HCT116 (cell line): ENCODE results near the gene ITGA2B. TPM values are rescaled to one million over a fixed set of nuclear protein-coding genes. Genes with fewer than 3 reads are reported as not detected.
"Not testable (repeated sequence)": the region's sequence is repeated elsewhere in the genome, so short reads cannot be mapped to it uniquely, and the experiment has no call there.

Experiments
- ATAC-seq: fragments of 200-7000 bp; cut with Tn5 transposase; 2 replicates; pipeline ENCODE4 v1.9.1; 2020; ENCODE audit warnings: mild to moderate bottlenecking, moderate library complexity
- BruUV-seq: library from RNA; stranded (reverse); fragments of 400-500 nt; replicated peaks from 2 replicates; lab custom pipeline; 2021; lab: Mats Ljungman, UMichigan
- CTCF ChIA-PET: fragments of 300-600 bp; sonication (Branson Sonifier 250); formaldehyde crosslinking; loops from one replicate; lab custom pipeline; 2021; ENCODE audit warnings: antibody characterized with exemption; lab: Charles Lee
- POLR2A ChIA-PET: fragments of 300-600, 350-600 bp; sonication (Branson Sonifier 250); formaldehyde crosslinking; loops from one replicate; lab custom pipeline; 2021; ENCODE audit warnings: antibody characterized with exemption; lab: Charles Lee
- RAD21 ChIA-PET, 2 experiments: fragments of 300-600 bp; sonication (Branson Sonifier 250); formaldehyde crosslinking; loops; one replicate each; lab custom pipeline; 2023; ENCODE audit warnings: low total read pairs in 2 of 2; ENCODE audit not compliant: uncharacterized antibody in 2 of 2, unreplicated experiment in 2 of 2, low non-redundant PET in 1 of 2; lab: Charles Lee
- DNase-seq: peaks from one replicate; pipeline ENCODE4 v3.0.0-alpha.2; 2010; ENCODE audit warnings: low read depth, low spot score
- H2AFZ ChIP-seq: fragments of 200-600 bp; shearing (Covaris generic), sonication (generic); 2 replicates; pipeline ENCODE4 v1.6.1; 2017; ENCODE audit warnings: low read depth, mixed run types, mixed read lengths, antibody characterized with exemption, low read length; ENCODE audit not compliant: poor library complexity, severe bottlenecking
- H3K27ac ChIP-seq: 2 replicates; pipeline ENCODE4 v1.5.1; 2012; ENCODE audit warnings: low read depth, low read length
- H3K27me3 ChIP-seq: fragments of 200-600 bp; sonication (generic); 2 replicates; pipeline ENCODE4 v1.6.1; 2016; ENCODE audit warnings: mixed run types, low read length, mixed read lengths; ENCODE audit not compliant: insufficient read depth
- H3K36me3 ChIP-seq, 2 experiments: fragments of 200-500 bp in 1 of 2; fragments of 200-600 bp in 1 of 2; sonication (Bioruptor generic) in 1 of 2; sonication (generic) in 1 of 2; 2 replicates each; pipeline versions ENCODE4 v1.5.1 to v1.6.1; 2014 to 2016; ENCODE audit warnings: low read length in 2 of 2, inconsistent platforms in 1 of 2, mixed read lengths in 1 of 2, mixed run types in 1 of 2; ENCODE audit not compliant: insufficient read depth in 2 of 2, control insufficient read depth in 1 of 2
- H3K4me1 ChIP-seq, 2 experiments: fragments of 200-600 bp in 1 of 2; sonication (generic) in 1 of 2; 2 replicates each; pipeline versions ENCODE4 v1.5.1 to v1.6.1; 2012 to 2017; ENCODE audit warnings: low read length in 2 of 2, inconsistent platforms in 1 of 2, mild to moderate bottlenecking in 1 of 2, mixed read lengths in 1 of 2, mixed run types in 1 of 2, moderate library complexity in 1 of 2; ENCODE audit not compliant: insufficient read depth in 2 of 2, control insufficient read depth in 1 of 2
- H3K4me2 ChIP-seq: fragments of 200-600 bp; sonication (generic); 2 replicates; pipeline ENCODE4 v1.6.1; 2017; ENCODE audit warnings: mixed run types, low read length, mixed read lengths
- H3K4me3 ChIP-seq, 2 experiments: fragments of 200-600 bp in 1 of 2; sonication (generic) in 1 of 2; replicated peaks in 1 of 2; 2 replicates each; pipeline ENCODE4 v1.5.1; 2011 to 2016; ENCODE audit warnings: low read length in 2 of 2, control low read depth in 1 of 2, low read depth in 1 of 2, mild to moderate bottlenecking in 1 of 2, mixed read lengths in 1 of 2, mixed run types in 1 of 2
- H3K79me2 ChIP-seq: fragments of 200-600 bp; sonication (generic); 2 replicates; pipeline ENCODE4 v1.6.1; 2017; ENCODE audit warnings: mild to moderate bottlenecking, mixed run types, low read length, moderate library complexity, mixed read lengths; ENCODE audit not compliant: insufficient read depth
- H3K9ac ChIP-seq: fragments of 200-600 bp; sonication (generic); 2 replicates; pipeline ENCODE4 v1.6.1; 2016; ENCODE audit warnings: low read length, mixed read lengths
- H3K9me2 ChIP-seq: fragments of 200-600 bp; sonication (generic), shearing (Covaris generic); 2 replicates; pipeline ENCODE4 v1.6.1; 2017; ENCODE audit warnings: mixed run types, mild to moderate bottlenecking, moderate library complexity; ENCODE audit not compliant: insufficient read depth
- H3K9me3 ChIP-seq, 2 experiments: fragments of 200-500 bp in 1 of 2; fragments of 200-600 bp in 1 of 2; sonication (Bioruptor generic) in 1 of 2; sonication (generic) in 1 of 2; 2 replicates each; pipeline ENCODE4 v1.6.1; 2014 to 2017; ENCODE audit warnings: low read length in 2 of 2, mixed read lengths in 2 of 2, inconsistent platforms in 1 of 2, low read depth in 1 of 2, mild to moderate bottlenecking in 1 of 2, mixed run types in 1 of 2, moderate library complexity in 1 of 2; ENCODE audit not compliant: control insufficient read depth in 1 of 2, insufficient read depth in 1 of 2
- H4K20me1 ChIP-seq: fragments of 200-600 bp; sonication (generic), shearing (Covaris generic); 2 replicates; pipeline ENCODE4 v1.6.1; 2017; ENCODE audit warnings: mixed run types, mild to moderate bottlenecking, moderate library complexity; ENCODE audit not compliant: insufficient read depth
- CBX3 ChIP-seq: IDR thresholded peaks from 2 replicates; pipeline ENCODE4 v1.6.1; 2012; ENCODE audit warnings: low read depth
- CTCF ChIP-seq, 3 experiments: fragments of 200-600 bp in 1 of 3; sonication (generic) in 1 of 3; IDR thresholded peaks in 2 of 3; conservative IDR thresholded peaks in 1 of 3; 2 replicates each; pipeline ENCODE4 v1.5.1; 2012 to 2017; ENCODE audit warnings: low read depth in 2 of 3, low read length in 2 of 3, antibody characterized with exemption in 1 of 3, borderline replicate concordance in 1 of 3, control low read depth in 1 of 3, mild to moderate bottlenecking in 1 of 3, mixed read lengths in 1 of 3, mixed run types in 1 of 3, moderate library complexity in 1 of 3; ENCODE audit not compliant: insufficient read depth in 1 of 3
- EZH2phosphoT487 ChIP-seq: fragments of 200-600 bp; IDR thresholded peaks from 2 replicates; pipeline ENCODE4 v1.6.1; 2018; ENCODE audit warnings: antibody characterized with exemption, borderline replicate concordance
- MAX ChIP-seq: IDR thresholded peaks from 2 replicates; pipeline ENCODE4 v1.6.1; 2012
- SIN3A ChIP-seq: IDR thresholded peaks from 2 replicates; pipeline ENCODE4 v1.6.1; 2012; ENCODE audit warnings: low read depth
- YY1 ChIP-seq: IDR thresholded peaks from 2 replicates; pipeline ENCODE4 v1.6.1; 2011; ENCODE audit warnings: low read length, low read depth, moderate library complexity, mild to moderate bottlenecking; ENCODE audit not compliant: insufficient replicate concordance; ENCODE audit errors: extremely low read depth
- ZFX ChIP-seq: fragments of 450-650 bp; IDR thresholded peaks from 2 replicates; pipeline ENCODE4 v1.6.1; 2017
- intact Hi-C: fragments of 100-400 bp; cut with micrococcal nuclease; formaldehyde crosslinking; loops from 2 replicates; pipeline ENCODE4 v1.10.0; 2022
- total RNA-seq: library from RNA; stranded (reverse); gene quantifications from one replicate; pipeline ENCODE4 v1.2.1, GENCODE V29; 2021; ENCODE audit not compliant: unreplicated experiment

ITGA2B gene
- total RNA-seq, 1 experiment from 2014 or later: 7.6 TPM

DNA sequence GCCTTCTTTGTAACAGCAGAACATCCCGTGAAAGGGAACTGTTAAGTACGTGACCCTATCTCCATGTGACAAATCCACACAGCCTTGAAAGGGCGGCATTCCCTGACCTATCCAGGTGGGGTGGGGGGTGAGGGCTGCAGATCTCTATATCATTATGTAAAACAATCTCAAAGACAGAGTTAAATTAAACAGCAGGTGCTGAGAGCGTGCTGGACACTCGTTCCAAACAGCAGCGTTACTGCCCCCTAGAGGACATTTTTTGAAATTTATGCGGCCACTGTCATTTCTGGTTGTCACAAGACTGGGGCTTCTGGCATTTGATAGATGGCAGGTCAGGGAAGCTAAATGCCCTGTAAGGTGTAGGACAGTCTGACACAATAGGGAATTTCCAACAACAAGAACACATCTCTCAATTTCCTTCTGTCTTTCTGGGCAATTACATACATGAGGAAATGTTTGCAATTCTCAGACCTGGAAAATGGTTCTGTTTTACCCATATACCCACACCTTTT is 58.1 kb downstream of the ITGA2B start (continued):
- TF ChIP-seq CBX3: peak; percentile 69; the same call in 1 of the 2 replicates
- TF ChIP-seq ZFX: no peak
- TF ChIP-seq YY1: peak; percentile 43
- peak; percentile 75 to 93 (median 88) for TF ChIP-seq CTCF (IDR thresholded peaks at IDR 0.05 in 2 of 3, conservative IDR thresholded peaks at IDR 0.05 in 1 of 3; ENCODE audit: borderline replicate concordance in 1 of 3, insufficient read depth in 1 of 3, low read depth in 2 of 3, low read length in 2 of 3)
- no peak for TF ChIP-seq EZH2phosphoT487
- TF ChIP-seq SIN3A: no peak; the same call in 1 of the 2 replicates
- TF ChIP-seq MAX: peak; percentile 81

DNA sequence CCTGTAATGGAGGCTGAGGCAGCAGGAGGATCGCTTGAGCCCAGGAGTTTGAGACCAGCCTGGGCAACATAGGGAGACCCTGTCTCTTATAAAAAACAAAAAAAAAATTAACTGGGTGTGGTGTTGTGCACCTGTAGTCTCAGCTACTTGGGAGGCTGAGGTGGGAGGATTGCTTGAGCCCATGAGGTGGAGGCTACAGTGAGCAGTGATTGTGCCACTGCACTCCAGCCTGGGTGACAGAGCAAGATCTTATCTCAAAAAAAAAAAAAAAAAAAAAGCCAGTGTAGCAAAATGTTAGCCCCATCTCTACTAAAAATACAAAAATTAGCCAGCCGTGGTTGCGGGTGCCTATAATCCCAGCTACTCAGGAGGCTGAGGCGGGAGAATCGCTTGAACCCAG is 59.2 kb downstream of the ITGA2B start:
- H3K4me3 ChIP-seq, intact Hi-C loops, H3K36me3 ChIP-seq, H3K4me2 ChIP-seq, H4K20me1 ChIP-seq, H3K9ac ChIP-seq, ATAC-seq, H3K9me2 ChIP-seq, RAD21 ChIA-PET, BruUV-seq, H3K9me3 ChIP-seq, H3K27ac ChIP-seq, DNase-seq, H3K27me3 ChIP-seq, H2AFZ ChIP-seq: not testable (repeated sequence)
- CTCF ChIA-PET: interaction anchor here (0.6 to 2.3 kb wide), 10 partner anchors 21 to 192 kb away, joined by 3 to 13 read pairs (median 4); partner anchors contain the start of gene FAM171A2
- POLR2A ChIA-PET: interaction anchor here (0.8 to 1.5 kb wide), 2 partner anchors 15 to 126 kb away, joined by 4 to 7 read pairs; partner anchors contain the start of gene GRN
- peaks cover 18 to 34% of the 10 kb centered on the region in 2 experiments for H3K4me1 ChIP-seq
- peaks cover 13% of the 10 kb centered on the region; the same call in 1 of the 2 replicates for H3K79me2 ChIP-seq

GRCh38 chr17:44329516-44329915 is 59.9 kb downstream of the ITGA2B start:
- H4K20me1 ChIP-seq, ATAC-seq, H3K9ac ChIP-seq, H3K36me3 ChIP-seq, intact Hi-C loops, H3K27me3 ChIP-seq, H3K9me3 ChIP-seq, H2AFZ ChIP-seq, H3K4me3 ChIP-seq, DNase-seq, H3K4me2 ChIP-seq, POLR2A ChIA-PET, BruUV-seq, H3K27ac ChIP-seq, RAD21 ChIA-PET, H3K9me2 ChIP-seq: not testable (repeated sequence)
- peaks cover 18 to 34% of the 10 kb centered on the region in 2 experiments for H3K4me1 ChIP-seq
- CTCF ChIA-PET: interaction anchor here (1.1 to 2.3 kb wide), 2 partner anchors 193 to 228 kb away, joined by 3 to 13 read pairs; partner anchors contain the start of gene FZD2
- H3K79me2 ChIP-seq: peaks cover 16% of the 10 kb centered on the region
